Stomach (tissue), 9 donors: ENCODE measurements around the gene IWS1. TPM values are rescaled to one million over a fixed set of nuclear protein-coding genes. Genes with fewer than 3 reads are reported as not detected.

ENCODE experiments used
- DNase-seq, 2 donors: peaks; one replicate each; pipeline versions ENCODE4 v3.0.0 to v3.0.0-alpha.2; 2013 to 2019
- H3K27ac ChIP-seq, 5 donors: fragments of 200-600 bp in 4 of 5; sonication (generic) in 4 of 5; one replicate each; pipeline ENCODE4 v1.5.1; 2013 to 2019; ENCODE audit warnings: mild to moderate bottlenecking in 1 of 5, moderate library complexity in 1 of 5
- H3K27me3 ChIP-seq, 3 donors: fragments of 200-600 bp; sonication (generic); one replicate each; pipeline ENCODE4 v1.5.1; 2017 to 2019; ENCODE audit warnings: mixed run types in 1 of 3
- H3K36me3 ChIP-seq, 4 donors: fragments of 200-600 bp; sonication (generic); 1 replicate in 3 of 4; 2 replicates in 1 of 4; pipeline ENCODE4 v1.5.1; 2016 to 2019
- H3K4me1 ChIP-seq, 4 donors: fragments of 200-600 bp; sonication (generic); one replicate each; pipeline ENCODE4 v1.5.1; 2016 to 2019
- H3K4me3 ChIP-seq, 4 donors: fragments of 200-600 bp; sonication (generic) in 3 of 4; one replicate each; pipeline ENCODE4 v1.5.1; 2016 to 2019; ENCODE audit warnings: mild to moderate bottlenecking in 1 of 4
- H3K9me3 ChIP-seq, 4 donors: fragments of 200-600 bp; sonication (generic); one replicate each; pipeline ENCODE4 v1.5.1; 2016 to 2019
- CTCF ChIP-seq, 7 experiments: fragments of 450-650 bp in 4 of 7; fragments of 200-600 bp in 3 of 7; sonication (generic) in 3 of 7; IDR thresholded peaks; one replicate each; pipeline ENCODE4 v1.5.1; 2016 to 2019; ENCODE audit warnings: antibody characterized with exemption in 7 of 7, control low read depth in 2 of 7, mild to moderate bottlenecking in 1 of 7
- EP300 ChIP-seq: sonication (generic); formaldehyde crosslinking; IDR thresholded peaks from one replicate; pipeline ENCODE4 v1.6.1; 2017; ENCODE audit warnings: antibody characterized with exemption
- POLR2A ChIP-seq, 4 donors: fragments of 450-650 bp; IDR thresholded peaks; one replicate each; pipeline ENCODE4 v1.6.1; 2016; ENCODE audit warnings: antibody characterized with exemption in 4 of 4, control low read depth in 2 of 4, mild to moderate bottlenecking in 1 of 4, moderate library complexity in 1 of 4
- POLR2AphosphoS5 ChIP-seq, 3 donors: sonication (generic); formaldehyde crosslinking; IDR thresholded peaks; one replicate each; pipeline ENCODE4 v1.6.1; 2016; ENCODE audit warnings: antibody characterized with exemption in 3 of 3
- WGBS, 5 donors: extraction: QIAGEN DNeasy Blood & Tissue Kit in 3 of 5; methylation state at CpG; one replicate each; pipeline versions ENCODE4 v1.1.5 to v1.1.7; 2013 to 2018; 5-methylcytosine and 5-hydroxymethylcytosine counted together
- intact Hi-C: fragments of 100-400 bp; cut with DNase I; formaldehyde crosslinking; loops from one replicate; pipeline ENCODE4 v1.15.1; 2023; ENCODE audit warnings: low total_unique reads
- polyA plus RNA-seq, 3 donors: library from polyadenylated mRNA; stranded (reverse); fragments of 200-250 nt; gene quantifications; one replicate each; pipeline ENCODE4 v1.2.3, GENCODE V29; 2013
- total RNA-seq, 5 donors: library from RNA; depleted of rRNA; stranded (reverse); fragments of >200 nt; gene quantifications; one replicate each; pipeline versions ENCODE4 v1.1.0 to v1.2.3, GENCODE V29; 2014 to 2016
- donor health status: healthy with polysubstance abuse.
- donor health status: Bipolar disorder and iron deficiency.
- donor health status: healthy.

Gene IWS1
- total and polyA plus RNA-seq, 8 donors, result 18.7 to 145 (median 36.4) TPM

- WGBS, 5 donors, result 76 to 93% (median 90%) methylated on average over 3 of the region's 3 CpGs
- TF ChIP-seq CTCF (IDR thresholded peaks at IDR 0.05), result no peak
- TF ChIP-seq EP300, result no peak
- no peak for TF ChIP-seq POLR2AphosphoS5 (IDR thresholded peaks at IDR 0.05)
- no peak for TF ChIP-seq POLR2A (IDR thresholded peaks at IDR 0.05)
- H3K27ac ChIP-seq, result no peak overlapping the region
These were observed 15.9 kb upstream of the IWS1 start for GRCh38 chr2:127542231-127542630.

GRCh38 chr2:127541809-127542208 is 15.5 kb upstream of the IWS1 start:
- TF ChIP-seq EP300 (no peak), POLR2A (IDR thresholded peaks at IDR 0.05) (no peak), POLR2AphosphoS5 (IDR thresholded peaks at IDR 0.05) (no peak), CTCF (IDR thresholded peaks at IDR 0.05) (no peak)
- H3K4me1 ChIP-seq, result no peaks in the 10 kb centered on the region
- DNase-seq, result no peak
- H3K27me3 ChIP-seq, result no peaks in the 10 kb centered on the region
- 71 to 100% (median 76%) methylated on average over 1 to 7 of the region's 7 CpGs for WGBS, 5 donors
- intact Hi-C loops, result no loop called here
- no peaks in the 10 kb centered on the region for H3K36me3 ChIP-seq
- H3K9me3 ChIP-seq, result no peaks in the 10 kb centered on the region
- no peak overlapping the region for H3K27ac ChIP-seq
- H3K4me3 ChIP-seq, result no peak overlapping the region

More at GRCh38 chr2:127542231-127542630, 15.9 kb upstream of the IWS1 start:
- no peaks in the 10 kb centered on the region for H3K4me1 ChIP-seq
- H3K36me3 ChIP-seq, result no peaks in the 10 kb centered on the region
- intact Hi-C loops, result no loop called here
- H3K9me3 ChIP-seq, result no peaks in the 10 kb centered on the region
- H3K27me3 ChIP-seq, result no peaks in the 10 kb centered on the region
- no peak overlapping the region for H3K4me3 ChIP-seq
- no peak for DNase-seq

- no peak for DNase-seq
- TF ChIP-seq POLR2AphosphoS5 (IDR thresholded peaks at IDR 0.05) (no peak), EP300 (no peak), CTCF (IDR thresholded peaks at IDR 0.05) (no peak), POLR2A (IDR thresholded peaks at IDR 0.05) (no peak)
- Histone ChIP-seq H3K36me3 (no peaks in the 10 kb centered on the region), H3K27me3 (peaks cover 0 to 11% (median 0%) of the 10 kb centered on the region in 3 donors), H3K9me3 (no peaks in the 10 kb centered on the region), H3K4me3 (no peak overlapping the region), H3K27ac (no peak overlapping the region), H3K4me1 (no peaks in the 10 kb centered on the region)
- WGBS, 5 donors, result 82 to 90% (median 88%) methylated on average over 5 of the region's 5 CpGs
- intact Hi-C loops, result no loop called here
These were observed 11.4 kb upstream of the IWS1 start for GRCh38 chr2:127537644-127538043.

- no peaks in the 10 kb centered on the region for H3K9me3 ChIP-seq
- H3K4me1 ChIP-seq, result no peaks in the 10 kb centered on the region
- H3K27ac ChIP-seq, result no peak overlapping the region
- intact Hi-C loops, result no loop called here
- peaks cover 0 to 11% (median 0%) of the 10 kb centered on the region in 3 donors for H3K27me3 ChIP-seq
- no peak overlapping the region for H3K4me3 ChIP-seq
- TF ChIP-seq POLR2A (IDR thresholded peaks at IDR 0.05) (no peak), CTCF (IDR thresholded peaks at IDR 0.05) (no peak), POLR2AphosphoS5 (IDR thresholded peaks at IDR 0.05) (no peak), EP300 (no peak)
- 74 to 79% (median 76%) methylated on average over 7 of the region's 7 CpGs for WGBS, 5 donors
- H3K36me3 ChIP-seq, result no peaks in the 10 kb centered on the region
- no peak for DNase-seq
These were observed 10.6 kb upstream of the IWS1 start for GRCh38 chr2:127536707-127537541.
